ENCODE results near the gene ZDHHC7.

GRCh38 chr16:85041219-85042166, 30.2 kb upstream of the ZDHHC7 start:
- TF ChIP-seq EZH2 (IDR thresholded peaks at IDR 0.05; ENCODE audit: borderline replicate concordance, low read length) (no peak), CTCF (conservative IDR thresholded peaks at IDR 0.05 in 1 of 2, IDR thresholded peaks at IDR 0.05 in 1 of 2; ENCODE audit: extremely low read depth in 1 of 2, insufficient read depth in 1 of 2, low read depth in 1 of 2, low read length in 2 of 2) (no peak)
